ENCODE data around the gene RIPK1. TPM values are rescaled to one million over a fixed set of nuclear protein-coding genes. Genes with fewer than 3 reads are reported as not detected.
"Not testable (repeated sequence)": the region's sequence is repeated elsewhere in the genome, so short reads cannot be mapped to it uniquely, and the experiment has no call there.

RIPK1 gene
- total RNA-seq, 4 donors from 2014 or later = 12.1 to 46.0 (median 34.6) TPM

- in situ Hi-C loops (cut with MboI; ENCODE audit: low pct_ligation_motif_present in 1 of 4, low pct_unique_long_range_greater_than_20kb in 1 of 4, low sequenced_read_pairs in 3 of 4) = no loop called here
- Histone ChIP-seq H3K27ac (no peak overlapping the region), H3K27me3 (no peaks in the 10 kb centered on the region), H3K9me3 (no peaks in the 10 kb centered on the region), H3K36me3 (no peaks in the 10 kb centered on the region), H3K4me3 (no peak overlapping the region), H3K4me1 (no peaks in the 10 kb centered on the region)
- intact Hi-C loops (cut with DNase I; ENCODE audit: low total_unique reads) = no loop called here
- no peak for DNase-seq
- TF ChIP-seq POLR2AphosphoS5 (IDR thresholded peaks at IDR 0.05) (no peak), POLR2A (IDR thresholded peaks at IDR 0.05) (no peak), EP300 (IDR thresholded peaks at IDR 0.05; ENCODE audit: low read depth) (no peak)
- TF ChIP-seq, protein P1, sequence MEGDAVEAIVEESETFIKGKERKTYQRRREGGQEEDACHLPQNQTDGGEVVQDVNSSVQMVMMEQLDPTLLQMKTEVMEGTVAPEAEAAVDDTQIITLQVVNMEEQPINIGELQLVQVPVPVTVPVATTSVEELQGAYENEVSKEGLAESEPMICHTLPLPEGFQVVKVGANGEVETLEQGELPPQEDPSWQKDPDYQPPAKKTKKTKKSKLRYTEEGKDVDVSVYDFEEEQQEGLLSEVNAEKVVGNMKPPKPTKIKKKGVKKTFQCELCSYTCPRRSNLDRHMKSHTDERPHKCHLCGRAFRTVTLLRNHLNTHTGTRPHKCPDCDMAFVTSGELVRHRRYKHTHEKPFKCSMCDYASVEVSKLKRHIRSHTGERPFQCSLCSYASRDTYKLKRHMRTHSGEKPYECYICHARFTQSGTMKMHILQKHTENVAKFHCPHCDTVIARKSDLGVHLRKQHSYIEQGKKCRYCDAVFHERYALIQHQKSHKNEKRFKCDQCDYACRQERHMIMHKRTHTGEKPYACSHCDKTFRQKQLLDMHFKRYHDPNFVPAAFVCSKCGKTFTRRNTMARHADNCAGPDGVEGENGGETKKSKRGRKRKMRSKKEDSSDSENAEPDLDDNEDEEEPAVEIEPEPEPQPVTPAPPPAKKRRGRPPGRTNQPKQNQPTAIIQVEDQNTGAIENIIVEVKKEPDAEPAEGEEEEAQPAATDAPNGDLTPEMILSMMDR (IDR thresholded peaks at IDR 0.05) = no peak
- 68 to 100% methylated on average over 1 to 2 of the region's 2 CpGs for WGBS, 2 donors (ENCODE audit: low coverage in 1 of 2)
These were observed 26.7 kb upstream of the RIPK1 start for GRCh38 chr6:3041606-3042005.

DNA sequence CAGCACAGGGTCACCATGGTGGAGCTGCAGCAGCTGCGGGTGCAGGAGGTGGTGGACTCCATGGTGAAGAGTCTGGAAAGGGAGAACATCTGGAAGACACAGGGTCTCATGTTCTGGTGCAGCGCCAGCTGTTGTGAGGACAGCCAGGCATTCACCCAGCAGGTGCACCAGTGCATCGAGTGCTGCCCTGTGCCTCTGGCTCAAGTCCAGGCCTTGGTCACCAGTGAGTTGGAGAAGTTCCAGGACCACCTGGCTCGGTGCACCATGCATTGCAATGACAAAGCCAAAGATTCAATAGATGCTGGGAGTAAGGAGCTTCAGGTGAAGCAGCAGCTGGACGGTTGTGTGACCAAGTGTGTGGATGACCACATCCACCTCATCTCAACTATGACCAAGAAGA lies 22.9 kb upstream of the RIPK1 start:
- TF ChIP-seq POLR2AphosphoS5 (IDR thresholded peaks at IDR 0.05) = no peak
- TF ChIP-seq EP300 (IDR thresholded peaks at IDR 0.05; ENCODE audit: low read depth) = no peak
- intact Hi-C loops (cut with DNase I; ENCODE audit: low total_unique reads) (no loop called here), in situ Hi-C loops (cut with MboI; ENCODE audit: low pct_ligation_motif_present in 1 of 4, low pct_unique_long_range_greater_than_20kb in 1 of 4, low sequenced_read_pairs in 3 of 4) (no loop called here)
- Histone ChIP-seq H3K9me3 (no peaks in the 10 kb centered on the region), H3K27ac (no peak overlapping the region), H3K4me1 (no peaks in the 10 kb centered on the region), H3K36me3 (no peaks in the 10 kb centered on the region), H3K4me3 (no peak overlapping the region), H3K27me3 (peaks cover 5% of the 10 kb centered on the region)
- DNase-seq = no peak
- 50 to 67% methylated on average over 2 to 5 of the region's 5 CpGs for WGBS, 2 donors (ENCODE audit: low coverage in 1 of 2)

DNA sequence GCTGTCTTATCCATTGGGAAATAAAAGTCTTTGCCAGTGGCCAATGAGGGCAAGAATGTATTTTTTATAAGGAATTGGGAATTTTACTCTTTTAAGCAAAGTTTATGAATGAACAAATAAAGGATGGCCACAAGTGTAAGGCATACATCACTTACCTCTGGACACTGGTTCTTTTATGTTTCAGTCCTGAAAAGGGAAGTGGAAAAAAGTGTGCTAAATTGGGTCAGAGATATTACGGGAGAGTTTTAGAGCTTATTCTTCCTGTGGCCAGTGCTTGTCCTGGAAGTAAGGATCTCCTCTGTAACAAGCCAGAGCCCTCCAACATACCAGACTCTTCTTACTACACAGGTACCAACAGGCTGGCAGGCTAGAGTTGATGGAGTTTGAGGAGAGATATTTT lies 22.5 kb upstream of the RIPK1 start:
- no peak for DNase-seq
- in situ Hi-C loops (cut with MboI; ENCODE audit: low pct_ligation_motif_present in 1 of 4, low pct_unique_long_range_greater_than_20kb in 1 of 4, low sequenced_read_pairs in 3 of 4) = no loop called here
- Histone ChIP-seq H3K36me3 (no peaks in the 10 kb centered on the region), H3K4me1 (no peaks in the 10 kb centered on the region), H3K4me3 (no peak overlapping the region), H3K9me3 (no peaks in the 10 kb centered on the region), H3K27me3 (peaks cover 5% of the 10 kb centered on the region), H3K27ac (no peak overlapping the region)
- intact Hi-C loops (cut with DNase I; ENCODE audit: low total_unique reads) = no loop called here
- 52% methylated on average over 1 of the region's 1 CpG; no CpG with 5 or more reads in 1 of the 2 donors for WGBS, 2 donors (ENCODE audit: low coverage in 1 of 2)
- TF ChIP-seq EP300 (IDR thresholded peaks at IDR 0.05; ENCODE audit: low read depth) = no peak
- TF ChIP-seq, protein P1 (IDR thresholded peaks at IDR 0.05) = no peak
- no peak for TF ChIP-seq POLR2AphosphoS5 (IDR thresholded peaks at IDR 0.05)
- no peak for TF ChIP-seq POLR2A (IDR thresholded peaks at IDR 0.05)

DNA sequence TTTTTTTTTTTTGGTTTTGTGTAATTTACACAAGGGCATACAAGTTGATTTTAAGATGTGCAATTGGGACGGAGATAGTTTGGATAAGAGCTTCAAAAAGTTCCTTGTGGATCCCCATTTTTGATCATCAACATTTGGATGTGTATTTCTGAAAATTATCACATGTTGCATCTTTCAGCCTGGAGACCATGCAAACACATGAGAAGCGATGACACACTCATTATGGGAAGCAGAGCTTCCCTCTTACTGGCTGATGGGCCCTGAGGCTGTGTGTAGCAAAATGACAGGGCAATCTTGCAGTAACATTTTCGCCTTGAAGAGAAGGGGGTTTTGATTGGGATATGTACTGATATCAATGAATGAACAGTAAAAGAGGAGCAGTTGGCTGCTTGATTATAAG lies 22.0 kb upstream of the RIPK1 start:
- H3K27me3 ChIP-seq = peaks cover 5% of the 10 kb centered on the region
- no peak overlapping the region for H3K4me3 ChIP-seq
- WGBS, 2 donors (ENCODE audit: low coverage in 1 of 2) = 69 to 75% methylated on average over 2 to 3 of the region's 3 CpGs
- no peak overlapping the region for H3K27ac ChIP-seq
- intact Hi-C loops (cut with DNase I; ENCODE audit: low total_unique reads) = no loop called here
- TF ChIP-seq, protein P1 (IDR thresholded peaks at IDR 0.05) = no peak
- TF ChIP-seq EP300 (IDR thresholded peaks at IDR 0.05; ENCODE audit: low read depth) (no peak), POLR2A (IDR thresholded peaks at IDR 0.05) (no peak), POLR2AphosphoS5 (IDR thresholded peaks at IDR 0.05) (no peak)
- no peaks in the 10 kb centered on the region for H3K36me3 ChIP-seq
- H3K4me1 ChIP-seq = no peaks in the 10 kb centered on the region
- in situ Hi-C loops (cut with MboI; ENCODE audit: low pct_ligation_motif_present in 1 of 4, low pct_unique_long_range_greater_than_20kb in 1 of 4, low sequenced_read_pairs in 3 of 4) = no loop called here
- H3K9me3 ChIP-seq = no peaks in the 10 kb centered on the region
- no peak for DNase-seq

- intact Hi-C loops (cut with DNase I; ENCODE audit: low total_unique reads); DNase-seq; H3K4me3 ChIP-seq; H3K4me1 ChIP-seq; H3K27me3 ChIP-seq; H3K36me3 ChIP-seq; H3K27ac ChIP-seq; H3K9me3 ChIP-seq; in situ Hi-C loops (cut with MboI; ENCODE audit: low pct_ligation_motif_present in 1 of 4, low pct_unique_long_range_greater_than_20kb in 1 of 4, low sequenced_read_pairs in 3 of 4): not testable (repeated sequence)
- WGBS, 2 donors (ENCODE audit: low coverage in 1 of 2) = 85 to 100% methylated on average over 1 to 4 of the region's 4 CpGs
These were observed 20.3 kb upstream of the RIPK1 start for GRCh38 chr6:3048009-3048408.
